OCI-LY3 (cell line): ENCODE results near the gene HHLA2.
A peak's percentile ranks its signal among the peaks of the same experiment; 100 is the strongest.

Experiments used
- H2AFZ ChIP-seq: fragments of 200-600, 300-600 bp; shearing (Covaris generic); 2 replicates; pipeline ENCODE4 v1.6.0; 2014; ENCODE audit warnings: antibody characterized with exemption, low read depth, low read length
- H3K27ac ChIP-seq: fragments of 200-600, 300-600 bp; sonication (generic); 2 replicates; pipeline ENCODE4 v1.5.1; 2014; ENCODE audit warnings: mild to moderate bottlenecking, low read length, moderate library complexity, mixed read lengths
- H3K27me3 ChIP-seq: fragments of 200-600, 300-600 bp; sonication (generic); 2 replicates; pipeline ENCODE4 v1.6.1; 2014; ENCODE audit warnings: low read depth, low read length, mixed read lengths
- H3K36me3 ChIP-seq: fragments of 200-600, 300-600 bp; sonication (generic); replicated peaks from 2 replicates; pipeline ENCODE3; 2014; ENCODE audit warnings: low read depth, low read length, mixed read lengths
- H3K4me1 ChIP-seq: fragments of 300-600, 200-600 bp; sonication (generic); 2 replicates; pipeline ENCODE4 v1.6.1; 2014; ENCODE audit warnings: low read length, mixed read lengths
- H3K4me2 ChIP-seq: fragments of 200-600, 300-600 bp; sonication (generic); 2 replicates; pipeline ENCODE4 v1.6.1; 2014; ENCODE audit warnings: low read length, mixed read lengths
- H3K4me3 ChIP-seq: fragments of 300-600, 200-600 bp; sonication (generic); 2 replicates; pipeline ENCODE4 v1.5.1; 2014; ENCODE audit warnings: antibody characterized with exemption, mild to moderate bottlenecking, low read length, moderate library complexity
- H3K79me2 ChIP-seq: fragments of 300-600, 200-600 bp; shearing (Covaris generic); 2 replicates; pipeline ENCODE4 v1.6.1; 2014; ENCODE audit warnings: mild to moderate bottlenecking, low read length, mixed read lengths
- H3K9ac ChIP-seq: fragments of 300-600, 200-600 bp; shearing (Covaris generic); 2 replicates; pipeline ENCODE4 v1.6.0; 2014; ENCODE audit warnings: mild to moderate bottlenecking, low read length, moderate library complexity
- H3K9me3 ChIP-seq: fragments of 200-600, 300-600 bp; shearing (Covaris generic); 2 replicates; pipeline ENCODE4 v1.6.1; 2014; ENCODE audit warnings: low read length, mixed read lengths; ENCODE audit not compliant: insufficient read depth
- H4K20me1 ChIP-seq: fragments of 200-600, 300-600 bp; sonication (generic); 2 replicates; pipeline ENCODE4 v1.6.1; 2016; ENCODE audit warnings: low read length, mixed read lengths; ENCODE audit not compliant: insufficient read depth
- CTCF ChIP-seq: fragments of 200-600, 300-600 bp; sonication (generic); IDR thresholded peaks from 2 replicates; pipeline ENCODE4 v1.5.1; 2014; ENCODE audit warnings: antibody characterized with exemption, low read length, low read depth
- EZH2phosphoT487 ChIP-seq: fragments of 200-600 bp; shearing (Covaris generic); IDR thresholded peaks from 2 replicates; pipeline ENCODE4 v1.6.1; 2018; ENCODE audit warnings: antibody characterized with exemption, mixed run types, low read depth

The HHLA2 gene

GRCh38 chr3:108341911-108342310 lies 45.6 kb downstream of the HHLA2 start:
- Histone ChIP-seq H3K27ac (no peak overlapping the region), H3K36me3 (no peaks in the 10 kb centered on the region), H3K9ac (no peak overlapping the region), H3K79me2 (no peaks in the 10 kb centered on the region), H3K4me3 (no peak overlapping the region), H4K20me1 (no peaks in the 10 kb centered on the region), H3K9me3 (no peaks in the 10 kb centered on the region), H2AFZ (no peak overlapping the region), H3K4me1 (peaks cover 45% of the 10 kb centered on the region), H3K27me3 (no peaks in the 10 kb centered on the region), H3K4me2 (no peak overlapping the region)
- TF ChIP-seq CTCF (no peak), EZH2phosphoT487 (no peak)

DNA sequence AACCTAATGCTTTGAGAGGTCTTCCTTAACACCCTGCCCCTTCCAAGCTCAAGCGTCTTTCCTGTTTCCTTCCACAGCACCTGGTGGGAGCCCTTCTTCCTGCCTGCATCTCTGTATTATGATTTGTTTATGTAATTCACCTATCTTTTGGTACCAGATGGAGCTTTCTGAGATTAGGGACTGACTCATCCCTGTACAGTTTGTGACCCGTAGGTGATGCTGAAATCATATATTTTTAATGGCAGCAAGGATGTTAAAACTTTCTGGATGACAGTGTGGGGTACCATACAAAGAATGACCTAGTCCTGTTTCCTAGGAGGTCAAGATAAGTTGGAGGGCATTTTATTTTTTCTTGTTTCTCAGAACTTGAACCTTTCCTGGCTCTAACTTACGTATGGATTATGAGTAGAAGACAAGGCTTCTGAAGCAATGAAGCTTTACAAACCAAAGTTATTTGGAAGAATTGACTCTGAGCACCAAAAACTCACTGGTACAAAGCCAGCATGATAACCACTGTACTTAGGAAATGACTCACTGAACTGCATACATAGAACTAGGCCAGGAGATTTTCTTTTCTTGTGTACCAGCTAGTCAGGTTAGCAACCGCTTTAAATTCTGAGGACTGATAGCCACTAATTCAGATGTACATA lies 46.6 kb downstream of the HHLA2 start:
- Histone ChIP-seq H3K27ac (no peak overlapping the region), H3K4me2 (no peak overlapping the region)

GRCh38 chr3:108343491-108343890 lies 47.1 kb downstream of the HHLA2 start:
- H3K36me3 ChIP-seq, result no peaks in the 10 kb centered on the region
- no peak overlapping the region for H3K4me3 ChIP-seq
- no peak overlapping the region for H2AFZ ChIP-seq
- H3K27ac ChIP-seq, result no peak overlapping the region
- no peak overlapping the region for H3K9ac ChIP-seq
- no peaks in the 10 kb centered on the region for H3K27me3 ChIP-seq
- H3K9me3 ChIP-seq, result no peaks in the 10 kb centered on the region
- H3K79me2 ChIP-seq, result no peaks in the 10 kb centered on the region
- no peak for TF ChIP-seq CTCF
- TF ChIP-seq EZH2phosphoT487, result no peak
- H3K4me1 ChIP-seq, result peaks cover 45% of the 10 kb centered on the region
- no peak overlapping the region for H3K4me2 ChIP-seq
- no peaks in the 10 kb centered on the region for H4K20me1 ChIP-seq

More for the DNA sequence above, 46.6 kb downstream of the HHLA2 start:
- no peaks in the 10 kb centered on the region for H3K27me3 ChIP-seq
- H3K4me1 ChIP-seq, result peaks cover 45% of the 10 kb centered on the region
- no peaks in the 10 kb centered on the region for H3K9me3 ChIP-seq
- no peaks in the 10 kb centered on the region for H4K20me1 ChIP-seq
- TF ChIP-seq EZH2phosphoT487 (no peak), CTCF (no peak)
- H3K36me3 ChIP-seq, result no peaks in the 10 kb centered on the region
- no peak overlapping the region for H3K4me3 ChIP-seq
- H3K79me2 ChIP-seq, result no peaks in the 10 kb centered on the region
- no peak overlapping the region for H2AFZ ChIP-seq
- no peak overlapping the region for H3K9ac ChIP-seq

- no peaks in the 10 kb centered on the region for H3K36me3 ChIP-seq
- no peaks in the 10 kb centered on the region for H3K79me2 ChIP-seq
- no peak overlapping the region for H3K9ac ChIP-seq
- no peak overlapping the region for H3K27ac ChIP-seq
- no peaks in the 10 kb centered on the region for H3K27me3 ChIP-seq
- H3K4me2 ChIP-seq, result peak overlapping the region; percentile 42
- peak overlapping the region; percentile 7; the same call in 1 of the 2 replicates for H3K4me3 ChIP-seq
- H4K20me1 ChIP-seq, result no peaks in the 10 kb centered on the region
- no peak overlapping the region for H2AFZ ChIP-seq
- TF ChIP-seq EZH2phosphoT487 (no peak), CTCF (no peak)
- peaks cover 32% of the 10 kb centered on the region for H3K4me1 ChIP-seq
- H3K9me3 ChIP-seq, result no peaks in the 10 kb centered on the region
These were observed 49.3 kb downstream of the HHLA2 start for GRCh38 chr3:108345492-108346205.
